RWPE1 (cell line): Measurements from ENCODE around the gene KDM7A.

Source experiments
- CTCF ChIA-PET: fragments of 350-600 bp; sonication (Branson Sonifier 250); formaldehyde crosslinking; extraction: SDS; loops from one replicate; lab custom pipeline; 2021; lab: Yijun Ruan, JAX
- POLR2A ChIA-PET: fragments of 400-600 bp; formaldehyde crosslinking; extraction: SDS; loops from one replicate; lab custom pipeline; 2020; ENCODE audit warnings: antibody characterized with exemption; ENCODE audit not compliant: low non-redundant PET; lab: Yijun Ruan, JAX
- DNase-seq: peaks from one replicate; pipeline ENCODE4 v3.0.0; 2012; ENCODE audit warnings: low spot score
- H3K27ac ChIP-seq: fragments of 450-650 bp; 2 replicates; pipeline ENCODE4 v1.5.1; 2017
- TF ChIP-seq, protein P1 (sequence below): fragments of 450-650 bp; conservative IDR thresholded peaks from 2 replicates; pipeline ENCODE4 v1.5.1; 2017; ENCODE audit warnings: low read depth, mild to moderate bottlenecking

The KDM7A gene

DNA sequence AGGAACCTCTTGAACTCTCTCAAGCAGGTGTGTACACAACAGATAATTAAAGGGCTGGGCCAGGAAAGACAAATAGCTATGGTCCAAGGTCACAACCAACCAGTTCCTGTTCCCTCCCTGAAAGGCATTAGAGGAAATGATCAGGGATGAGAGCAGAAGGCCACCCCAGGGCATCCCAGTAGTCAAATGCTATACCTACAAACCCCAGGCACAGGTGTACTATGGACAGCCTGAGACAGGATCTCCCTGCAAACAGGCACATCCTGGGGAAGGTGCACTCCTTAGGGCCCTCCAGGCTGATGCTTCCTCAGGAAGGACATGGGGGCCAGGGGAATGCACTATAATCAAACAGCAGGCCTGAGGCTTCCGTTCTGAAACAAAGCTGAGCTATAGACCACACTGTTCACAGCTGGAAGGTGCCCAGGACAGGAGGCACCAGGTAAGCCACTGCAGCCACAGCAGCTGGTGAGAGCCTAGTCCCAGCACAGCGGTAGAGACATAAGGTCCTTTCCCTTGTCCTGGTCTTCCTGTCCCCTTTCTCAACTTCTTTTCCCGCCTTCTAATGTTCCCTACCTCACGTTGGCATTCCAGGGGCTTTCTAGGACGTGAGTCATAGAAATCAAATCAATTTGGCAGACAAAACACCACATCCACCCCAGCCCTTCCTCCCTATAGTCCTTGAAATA lies 127.3 kb downstream of the KDM7A start:
- no peak for DNase-seq
- TF ChIP-seq, protein P1, sequence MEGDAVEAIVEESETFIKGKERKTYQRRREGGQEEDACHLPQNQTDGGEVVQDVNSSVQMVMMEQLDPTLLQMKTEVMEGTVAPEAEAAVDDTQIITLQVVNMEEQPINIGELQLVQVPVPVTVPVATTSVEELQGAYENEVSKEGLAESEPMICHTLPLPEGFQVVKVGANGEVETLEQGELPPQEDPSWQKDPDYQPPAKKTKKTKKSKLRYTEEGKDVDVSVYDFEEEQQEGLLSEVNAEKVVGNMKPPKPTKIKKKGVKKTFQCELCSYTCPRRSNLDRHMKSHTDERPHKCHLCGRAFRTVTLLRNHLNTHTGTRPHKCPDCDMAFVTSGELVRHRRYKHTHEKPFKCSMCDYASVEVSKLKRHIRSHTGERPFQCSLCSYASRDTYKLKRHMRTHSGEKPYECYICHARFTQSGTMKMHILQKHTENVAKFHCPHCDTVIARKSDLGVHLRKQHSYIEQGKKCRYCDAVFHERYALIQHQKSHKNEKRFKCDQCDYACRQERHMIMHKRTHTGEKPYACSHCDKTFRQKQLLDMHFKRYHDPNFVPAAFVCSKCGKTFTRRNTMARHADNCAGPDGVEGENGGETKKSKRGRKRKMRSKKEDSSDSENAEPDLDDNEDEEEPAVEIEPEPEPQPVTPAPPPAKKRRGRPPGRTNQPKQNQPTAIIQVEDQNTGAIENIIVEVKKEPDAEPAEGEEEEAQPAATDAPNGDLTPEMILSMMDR, result no peak
- POLR2A ChIA-PET, result no interaction called here
- CTCF ChIA-PET, result no interaction called here
- H3K27ac ChIP-seq, result peak overlapping the region; percentile 61

DNA sequence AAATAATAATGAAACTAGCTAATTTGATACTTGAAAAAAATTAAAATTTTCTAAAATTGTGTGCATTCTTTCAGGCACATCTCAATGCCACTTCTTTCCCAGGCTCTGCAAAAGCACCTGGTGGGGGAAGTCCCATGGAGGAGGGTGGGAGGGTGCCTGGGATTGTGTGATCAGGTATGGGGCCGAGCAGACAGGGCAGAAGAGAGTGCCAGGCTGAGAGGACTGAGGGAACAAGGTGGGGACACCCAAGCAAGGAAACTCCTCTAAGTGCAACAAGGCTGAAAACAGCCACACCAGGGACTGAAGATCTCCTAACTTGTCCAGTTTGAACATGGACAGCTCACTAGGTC lies 127.8 kb downstream of the KDM7A start:
- peak overlapping the region; percentile 61; the same call in 1 of the 2 replicates for H3K27ac ChIP-seq
- no peak for DNase-seq
- TF ChIP-seq, protein P1, result no peak
- CTCF ChIA-PET, result no interaction called here
- POLR2A ChIA-PET, result no interaction called here

DNA sequence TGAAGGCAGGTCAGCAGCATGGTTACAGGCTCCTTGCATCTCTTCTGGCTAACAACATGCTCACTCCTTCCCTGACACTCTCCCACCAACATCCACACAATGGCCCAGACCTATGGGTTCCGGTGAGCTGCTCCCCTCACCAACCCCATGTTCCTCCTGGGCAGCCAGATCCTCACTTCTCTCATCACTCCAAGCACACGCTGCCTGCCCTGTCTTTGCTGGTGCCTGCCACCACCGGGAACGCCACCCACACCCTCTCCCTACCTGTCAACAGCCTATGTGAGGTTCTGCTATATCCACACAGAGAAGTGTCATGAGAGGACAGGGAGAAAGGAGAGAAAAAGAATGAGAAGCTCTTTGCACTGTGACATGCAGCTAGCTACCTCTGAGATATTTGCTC lies 128.6 kb downstream of the KDM7A start:
- TF ChIP-seq, protein P1, result no peak
- POLR2A ChIA-PET, result no interaction called here
- no peak overlapping the region for H3K27ac ChIP-seq
- CTCF ChIA-PET, result no interaction called here
- no peak for DNase-seq

DNA sequence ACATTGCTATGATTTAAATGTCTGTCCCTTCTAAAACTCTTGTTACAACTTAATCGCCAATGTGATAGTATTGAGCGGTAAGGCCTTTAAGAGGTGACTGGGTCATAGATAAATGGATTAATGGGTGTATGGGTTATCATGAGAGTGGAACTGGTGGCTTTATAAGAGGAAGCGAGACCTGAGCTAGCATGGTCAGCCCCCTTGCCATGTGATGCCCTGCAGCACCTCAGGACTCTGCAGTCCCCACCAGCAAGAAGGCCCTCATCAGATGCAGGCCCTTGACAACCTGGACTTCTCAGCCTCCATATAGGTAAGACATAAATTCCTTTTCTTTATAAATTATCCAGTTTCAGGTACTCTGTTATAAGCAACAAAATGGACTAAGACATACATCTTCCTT lies 129.6 kb downstream of the KDM7A start:
- no peak overlapping the region for H3K27ac ChIP-seq
- DNase-seq, result no peak
- CTCF ChIA-PET, result no interaction called here
- POLR2A ChIA-PET, result no interaction called here
- TF ChIP-seq, protein P1, result no peak

DNA sequence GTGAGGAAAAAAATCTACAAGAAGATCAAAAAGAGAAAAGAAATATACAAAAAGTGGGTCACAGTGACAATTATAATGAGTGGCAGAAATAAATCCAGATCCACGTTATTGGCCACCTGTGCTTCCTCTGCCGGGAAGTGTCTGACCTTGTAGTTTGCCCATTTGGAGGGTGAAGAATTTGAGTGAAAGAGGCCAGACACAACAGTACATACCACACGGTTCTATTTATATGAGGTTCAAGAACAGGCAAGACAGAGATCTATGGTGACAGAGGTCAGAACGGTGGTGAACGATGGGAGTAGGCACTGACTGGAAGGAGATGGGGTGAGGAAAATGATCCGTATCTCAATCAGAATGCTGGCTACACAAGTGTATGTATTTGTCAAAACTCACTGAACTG lies 131.1 kb downstream of the KDM7A start:
- POLR2A ChIA-PET, result no interaction called here
- no peak overlapping the region for H3K27ac ChIP-seq
- no peak for DNase-seq
- TF ChIP-seq, protein P1, result no peak
- CTCF ChIA-PET, result no interaction called here

DNA sequence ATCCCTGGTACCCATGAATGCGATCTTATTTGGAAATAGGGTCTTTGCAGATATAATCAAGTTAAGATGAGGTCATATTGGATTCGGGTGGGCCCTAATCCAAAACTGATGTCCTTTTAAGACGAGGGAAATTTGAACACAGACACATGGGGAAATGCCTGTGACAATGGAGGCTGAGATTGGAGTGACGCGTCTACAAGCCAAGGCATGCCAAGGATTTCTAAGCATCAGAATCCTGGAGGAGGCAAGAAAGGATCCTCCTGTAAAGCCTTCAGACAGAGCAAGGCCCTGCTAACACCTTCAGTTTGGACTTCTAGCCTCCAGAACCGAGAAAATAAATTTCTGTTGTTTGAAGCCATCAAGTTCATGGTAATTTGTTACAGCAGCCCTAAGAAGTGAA lies 132.5 kb downstream of the KDM7A start:
- DNase-seq, result no peak
- ChIA-PET POLR2A (no interaction called here), CTCF (interaction anchor here (0.7 kb wide), 1 partner anchor 426 kb away, joined by 7 read pairs; no protein-coding TSS in a partner anchor)
- TF ChIP-seq, protein P1, result no peak
- no peak overlapping the region for H3K27ac ChIP-seq

DNA sequence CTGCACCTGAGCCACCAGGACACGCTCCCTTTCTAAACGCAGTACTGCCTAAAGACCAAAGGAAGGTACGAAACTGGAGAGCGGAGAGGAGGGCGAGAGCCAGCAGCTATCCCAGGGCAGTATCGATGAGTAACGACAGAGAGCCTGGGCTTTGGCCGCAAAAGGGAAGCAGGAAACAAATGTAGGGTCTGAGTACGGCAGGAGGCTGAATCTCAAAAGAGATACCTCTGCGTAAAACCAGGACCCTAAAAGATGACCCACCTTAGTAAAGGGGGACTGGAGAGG lies 134.5 kb downstream of the KDM7A start:
- ChIA-PET POLR2A (no interaction called here), CTCF (no interaction called here)
- H3K27ac ChIP-seq, result no peak overlapping the region
- TF ChIP-seq, protein P1, result no peak
- no peak for DNase-seq
